Measurements from ENCODE around the gene ASB13.

DNA sequence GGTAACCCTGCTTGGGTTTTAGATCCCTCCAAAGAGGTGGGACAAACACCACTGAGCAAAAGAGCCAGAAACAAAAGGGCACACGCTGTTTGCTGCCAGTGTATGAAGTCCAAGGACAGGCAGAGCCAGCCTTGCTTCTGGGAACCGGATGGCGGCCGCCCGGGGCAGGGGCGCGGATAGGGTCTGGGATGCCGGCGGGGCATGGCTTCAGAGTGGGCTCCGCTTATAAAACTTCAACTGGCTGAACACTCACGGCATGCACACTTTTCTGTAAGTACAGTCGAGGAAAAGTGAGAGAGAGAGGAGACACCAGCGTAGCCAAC lies 62.6 kb downstream of the ASB13 start:
- TF ChIP-seq GATA3 (IDR thresholded peaks at IDR 0.05; ENCODE audit: low read depth, low read length) (no peak), GATA2 (IDR thresholded peaks at IDR 0.05; ENCODE audit: low read depth, low read length) (no peak)
